NCI-H526 (cell line): ENCODE data around the gene PHF3.
"Not testable (repeated sequence)": the region's sequence is repeated elsewhere in the genome, so short reads cannot be mapped to it uniquely, and the experiment has no call there.

Source experiments
- DNase-seq, 2 experiments: peaks; one replicate each; lab custom pipeline; 2025; lab: John Stamatoyannopoulos, UW

PHF3 gene

GRCh38 chr6:63706630-63707029 lies 71.0 kb downstream of the PHF3 start:
- no peak for DNase-seq

DNA sequence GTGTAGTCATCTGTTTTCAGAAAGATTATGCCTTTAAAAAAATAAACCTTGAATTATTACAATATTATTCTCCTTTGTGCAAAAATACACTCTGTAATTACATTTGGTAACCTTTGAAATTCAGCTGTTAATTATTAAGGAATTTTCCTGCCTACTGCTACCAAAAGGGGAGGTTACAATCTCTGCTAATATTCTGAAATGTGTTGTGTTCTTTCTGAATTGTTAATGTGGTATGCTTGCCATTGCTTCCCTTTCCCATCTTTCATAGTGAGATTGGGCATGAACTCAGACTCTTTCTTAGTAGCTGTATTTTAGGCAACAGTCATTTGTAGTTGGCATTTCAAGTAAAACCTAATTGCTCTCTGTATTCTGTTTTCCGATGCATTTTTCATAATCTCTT lies 73.0 kb downstream of the PHF3 start:
- DNase-seq: no peak

DNA sequence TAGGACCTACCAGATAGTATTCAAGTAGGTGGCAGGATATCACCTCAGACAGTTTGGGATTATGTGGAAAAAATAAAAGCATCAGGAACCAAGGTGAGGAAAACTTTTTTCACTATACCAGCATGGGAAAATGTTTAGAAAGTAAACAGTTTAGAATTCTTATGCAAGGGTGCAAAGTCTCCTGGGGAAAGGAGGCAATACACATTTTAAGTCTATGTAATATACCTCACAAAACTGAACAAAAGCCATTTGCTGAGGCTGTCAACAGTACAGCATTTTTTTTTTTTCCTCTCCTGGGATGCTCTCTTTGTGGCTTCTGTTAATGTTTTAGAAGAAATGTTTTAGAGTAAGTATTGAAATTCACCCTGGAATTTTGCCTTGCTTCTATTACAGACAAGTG lies 73.5 kb downstream of the PHF3 start:
- DNase-seq: no peak

- no peak for DNase-seq
Observed at GRCh38 chr6:63713332-63713731, 77.7 kb downstream of the PHF3 start.

DNA sequence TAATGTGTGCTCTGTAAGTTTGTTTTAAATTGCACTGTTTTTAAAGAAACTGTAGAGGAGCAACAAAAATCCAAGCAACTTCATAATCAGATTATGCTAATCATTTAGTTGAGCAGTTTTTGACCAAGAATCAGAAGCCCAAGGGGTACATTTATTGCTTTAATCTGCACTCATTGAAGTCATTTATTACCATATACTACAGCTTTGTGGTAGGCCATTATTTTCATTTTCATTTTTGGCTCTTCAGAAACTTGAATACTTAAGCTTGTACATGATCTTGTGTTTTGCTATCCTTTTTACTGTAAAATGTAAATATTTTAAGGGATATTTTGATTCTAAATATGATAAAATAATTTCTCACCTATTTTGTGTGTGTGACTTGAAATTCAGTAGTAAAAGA lies 78.5 kb downstream of the PHF3 start:
- DNase-seq: no peak

GRCh38 chr6:63716169-63716568 lies 80.6 kb downstream of the PHF3 start:
- no peak for DNase-seq

GRCh38 chr6:63721181-63721580 lies 85.6 kb downstream of the PHF3 start:
- no peak for DNase-seq

GRCh38 chr6:63724721-63725120 lies 89.1 kb downstream of the PHF3 start:
- no peak for DNase-seq

DNA sequence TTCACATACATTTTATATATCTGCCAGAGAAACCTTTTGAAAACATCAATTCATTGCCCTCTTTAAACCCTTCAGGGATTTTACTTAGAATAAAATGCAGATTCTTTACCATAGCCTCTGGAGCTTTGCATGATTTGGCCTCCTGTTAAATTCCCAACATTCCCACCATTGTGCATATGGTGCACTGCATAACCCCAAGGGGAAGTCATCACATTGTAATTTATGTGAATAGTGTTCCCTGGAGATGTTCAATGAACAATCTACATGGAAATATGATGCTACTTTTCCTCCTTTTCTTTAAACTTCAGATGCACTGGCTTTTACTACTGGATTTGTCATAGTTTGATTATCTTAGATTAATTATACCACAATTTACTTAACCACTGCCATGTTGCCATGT lies 94.7 kb downstream of the PHF3 start:
- no peak for DNase-seq

GRCh38 chr6:63731930-63732329 lies 96.3 kb downstream of the PHF3 start:
- no peak for DNase-seq

DNA sequence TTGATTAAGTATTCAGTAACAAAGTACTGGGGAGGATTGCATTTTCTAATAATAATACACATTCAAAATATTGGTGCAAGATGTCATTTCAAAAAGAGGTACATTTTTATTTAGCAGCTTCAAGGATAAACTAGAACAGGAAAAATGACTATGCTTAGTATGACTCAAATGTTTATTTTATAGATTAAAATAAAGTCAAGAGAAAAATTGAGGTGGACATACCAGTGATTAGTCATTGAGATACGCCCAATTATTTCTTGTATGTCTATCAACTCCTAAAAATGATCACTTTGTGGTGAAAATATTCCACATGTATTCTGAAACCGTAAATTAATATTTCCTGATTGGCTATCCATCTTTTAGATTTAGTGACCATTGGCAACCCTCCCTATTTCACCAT lies 96.7 kb downstream of the PHF3 start:
- no peak for DNase-seq

DNA sequence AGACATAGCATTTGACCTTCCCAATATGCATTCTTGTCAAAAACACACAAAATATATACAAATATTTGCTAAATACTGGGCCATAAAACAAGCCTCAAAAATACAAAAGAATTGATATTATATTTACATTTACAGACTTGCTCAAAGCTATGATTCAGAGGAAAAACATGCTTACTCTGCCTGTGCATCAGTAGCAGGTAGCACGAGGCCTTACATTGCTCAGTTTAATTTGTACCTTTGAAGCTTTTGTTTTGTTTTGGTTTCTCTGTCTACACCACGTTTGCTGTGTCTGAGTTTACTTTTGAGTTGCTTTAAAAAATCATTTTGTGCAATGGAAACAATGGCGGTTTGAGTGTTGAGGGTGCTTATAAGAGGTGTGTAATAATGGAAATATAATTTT lies 99.3 kb downstream of the PHF3 start:
- DNase-seq: no peak

DNA sequence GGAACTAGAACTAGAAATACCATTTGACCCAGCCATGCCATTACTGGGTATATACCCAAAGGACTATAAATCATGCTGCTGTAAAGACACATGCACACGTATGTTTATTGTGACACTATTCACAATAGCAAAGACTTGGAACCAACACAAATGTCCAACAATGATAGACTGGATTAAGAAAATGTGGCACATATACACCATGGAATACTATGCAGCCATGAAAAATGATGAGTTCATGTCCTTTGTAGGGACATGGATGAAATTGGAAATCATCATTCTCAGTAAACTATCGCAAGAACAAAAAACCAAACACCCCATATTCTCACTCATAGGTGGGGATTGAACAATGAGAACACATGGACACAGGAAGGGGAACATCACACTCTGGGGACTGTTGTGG lies 102.6 kb downstream of the PHF3 start:
- not testable (repeated sequence) for DNase-seq

DNA sequence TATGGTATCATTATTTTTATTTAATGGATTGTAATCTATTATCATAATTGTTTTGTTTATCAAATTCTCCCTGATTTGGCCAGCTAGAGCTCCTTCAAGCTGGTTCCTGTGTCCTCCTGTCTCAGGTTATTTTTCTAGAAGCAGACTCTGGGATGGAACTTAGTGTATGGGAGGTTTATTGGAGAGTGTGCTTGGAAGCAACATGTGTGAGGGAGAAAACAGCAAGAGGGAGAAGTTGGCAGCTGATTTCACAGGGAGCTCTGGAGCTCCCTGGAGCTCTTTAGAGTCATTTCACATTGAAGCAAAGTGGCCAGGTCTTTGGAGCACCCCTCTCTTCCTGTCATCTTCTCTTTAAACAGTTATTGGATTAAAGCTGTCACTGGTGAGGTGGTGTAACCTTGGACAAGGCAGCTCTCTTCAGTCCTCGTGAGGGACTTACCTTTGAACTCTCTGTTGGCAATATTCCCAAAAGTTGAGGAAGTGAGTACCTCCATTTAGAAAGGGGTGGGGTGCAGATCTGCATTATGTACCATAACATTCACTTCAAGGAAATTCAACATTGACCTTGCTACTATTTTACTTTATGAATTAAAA lies 103.6 kb downstream of the PHF3 start:
- no peak for DNase-seq

DNA sequence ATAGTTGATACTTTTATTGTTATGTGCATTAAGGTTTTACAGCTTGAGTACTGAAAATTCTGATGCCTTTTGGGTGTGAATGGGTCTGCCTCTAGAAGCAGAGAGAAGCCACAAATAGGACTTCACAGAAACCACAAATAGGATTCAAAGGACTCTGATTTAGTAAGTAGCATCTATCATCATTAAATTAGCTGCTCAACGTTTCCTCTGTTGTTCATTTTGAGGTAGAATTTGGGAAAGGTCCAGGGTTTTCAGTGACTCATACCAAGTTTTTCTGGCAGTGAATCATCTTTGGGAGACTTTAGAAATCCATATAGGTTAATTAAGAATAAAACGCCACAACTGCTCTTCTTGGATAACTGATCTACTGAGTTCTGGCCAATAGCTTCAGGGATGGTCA lies 105.1 kb downstream of the PHF3 start:
- DNase-seq: no peak

GRCh38 chr6:63742060-63742459 lies 106.5 kb downstream of the PHF3 start:
- no peak for DNase-seq

DNA sequence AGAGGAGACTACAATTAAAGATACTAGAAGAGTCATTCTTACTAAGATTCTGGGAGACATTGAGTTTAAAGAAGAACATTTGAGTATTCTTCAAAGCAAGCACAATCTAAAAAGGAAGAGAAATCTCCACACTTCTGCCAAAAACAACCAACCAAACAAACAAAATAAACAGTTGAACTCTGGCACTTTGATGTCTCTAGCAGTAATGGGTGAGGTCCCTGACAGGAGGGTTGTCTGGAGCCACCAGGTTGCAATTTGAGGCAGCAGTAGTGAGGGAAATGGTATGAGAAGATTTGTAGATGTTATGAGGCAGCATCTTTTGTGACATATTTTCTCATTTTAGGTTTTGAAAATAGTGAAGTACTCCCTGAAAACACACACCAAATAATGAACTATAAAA lies 108.1 kb downstream of the PHF3 start:
- no peak for DNase-seq

- DNase-seq: no peak
Observed at GRCh38 chr6:63744810-63745209, 109.2 kb downstream of the PHF3 start.

GRCh38 chr6:63745784-63746183 lies 110.2 kb downstream of the PHF3 start:
- DNase-seq: no peak

DNA sequence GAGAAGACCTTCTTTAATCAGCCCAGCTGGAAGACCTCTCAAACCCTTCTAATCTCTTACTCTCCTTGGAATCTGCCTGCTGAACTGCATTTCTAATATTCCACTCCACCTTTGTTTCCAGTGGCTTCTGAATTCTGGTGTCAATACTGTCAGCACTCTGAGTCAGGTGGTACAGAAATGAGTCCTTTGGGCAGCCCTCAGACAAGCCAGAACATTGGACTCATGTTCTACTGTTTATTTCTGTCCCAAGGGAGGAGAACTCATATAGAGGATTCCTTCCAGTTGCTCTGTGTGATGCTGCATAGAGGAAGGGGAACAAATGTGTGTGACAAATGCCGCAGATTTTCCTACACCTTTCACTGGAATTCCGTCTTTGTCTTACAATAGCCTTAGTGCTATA lies 114.8 kb downstream of the PHF3 start:
- no peak for DNase-seq

GRCh38 chr6:63757275-63757674 lies 121.7 kb downstream of the PHF3 start:
- DNase-seq: not testable (repeated sequence)

GRCh38 chr6:63757826-63758225 lies 122.2 kb downstream of the PHF3 start:
- no peak for DNase-seq

DNA sequence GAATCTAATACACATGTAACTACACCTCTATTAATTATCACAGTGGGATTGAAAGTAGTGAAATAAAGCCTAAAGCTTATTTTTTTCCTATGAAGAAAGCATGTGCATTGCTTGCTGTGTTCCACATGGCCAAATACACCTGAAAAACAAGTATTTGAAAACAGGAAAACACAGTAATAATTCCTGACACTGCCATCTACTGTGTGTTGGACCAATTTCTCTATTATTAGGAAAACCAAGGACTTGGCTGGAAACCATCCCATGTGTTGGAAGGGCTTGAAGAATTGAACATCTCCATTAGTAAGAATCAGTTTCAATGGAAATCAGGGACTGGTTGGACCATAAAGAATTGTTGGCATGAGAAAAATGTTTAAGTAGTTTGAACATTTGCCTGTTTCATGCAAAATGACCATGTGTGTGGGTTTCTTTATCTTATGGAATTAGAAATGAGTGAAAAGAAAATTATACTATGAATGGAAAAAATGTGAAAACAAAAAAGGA lies 124.1 kb downstream of the PHF3 start:
- no peak for DNase-seq

GRCh38 chr6:63760199-63760598 lies 124.6 kb downstream of the PHF3 start:
- no peak for DNase-seq
